Caki2 (cell line): ENCODE data around the gene NEURL4. TPM values are rescaled to one million over a fixed set of nuclear protein-coding genes. Genes with fewer than 3 reads are reported as not detected.

ENCODE experiments used
- DNase-seq: peaks from one replicate; pipeline ENCODE4 v3.0.0-alpha.2; 2015; ENCODE audit warnings: low read depth
- in situ Hi-C: cut with HindIII; loops from 2 replicates; pipeline ENCODE4 v1.10.0; 2016; ENCODE audit warnings: low sequenced_read_pairs, low pct_unique_long_range_greater_than_20kb, mixed read lengths
- total RNA-seq: library from RNA; depleted of rRNA; stranded (reverse); fragments of >200 nt; shearing (Covaris generic); gene quantifications from 2 replicates; pipeline ENCODE4 v1.2.3, GENCODE V29; 2014; ENCODE audit warnings: low replicate concordance

NEURL4 gene
- total RNA-seq, 1 experiment from 2014 or later: 15.0 TPM

DNA sequence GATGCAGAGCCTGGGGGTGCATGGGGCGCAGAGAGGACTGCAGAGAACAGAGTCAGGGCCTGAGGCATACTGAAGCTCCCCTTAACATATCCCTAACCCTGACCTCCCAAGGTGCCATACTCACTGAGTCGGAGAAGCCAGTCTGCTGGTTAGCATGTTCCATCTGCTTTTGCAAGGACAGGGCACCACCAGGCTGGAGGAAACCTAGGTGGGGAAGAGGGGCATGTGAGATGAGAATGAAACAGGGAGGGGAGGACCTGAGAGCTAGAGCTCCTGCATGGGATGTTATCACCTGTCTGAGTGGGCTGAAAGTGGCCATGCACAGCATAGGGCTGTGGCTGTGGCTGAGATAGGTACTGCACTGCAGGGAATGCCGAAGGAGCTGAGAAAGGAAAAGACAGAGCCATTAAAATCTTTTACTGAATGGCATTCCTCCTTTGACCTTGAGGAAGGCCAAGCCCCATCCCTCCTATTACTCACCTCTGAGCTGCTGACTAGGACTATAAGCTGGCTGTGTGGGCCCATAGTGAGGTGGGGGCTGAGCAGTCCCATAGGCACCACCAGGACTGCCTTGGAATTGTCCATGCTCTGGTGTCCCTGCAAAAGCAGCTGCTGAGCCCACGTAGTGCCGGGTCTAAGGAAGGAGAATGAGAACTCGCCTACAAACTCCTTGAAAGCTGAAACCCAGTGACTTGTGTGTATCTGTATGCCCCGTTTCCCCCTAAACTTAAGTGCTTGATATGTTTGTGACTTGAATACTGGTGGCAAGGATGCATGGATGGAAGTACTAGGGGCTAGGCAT is 15.8 kb downstream of the NEURL4 start:
- DNase-seq: no peak
- in situ Hi-C loops: no loop called here

DNA sequence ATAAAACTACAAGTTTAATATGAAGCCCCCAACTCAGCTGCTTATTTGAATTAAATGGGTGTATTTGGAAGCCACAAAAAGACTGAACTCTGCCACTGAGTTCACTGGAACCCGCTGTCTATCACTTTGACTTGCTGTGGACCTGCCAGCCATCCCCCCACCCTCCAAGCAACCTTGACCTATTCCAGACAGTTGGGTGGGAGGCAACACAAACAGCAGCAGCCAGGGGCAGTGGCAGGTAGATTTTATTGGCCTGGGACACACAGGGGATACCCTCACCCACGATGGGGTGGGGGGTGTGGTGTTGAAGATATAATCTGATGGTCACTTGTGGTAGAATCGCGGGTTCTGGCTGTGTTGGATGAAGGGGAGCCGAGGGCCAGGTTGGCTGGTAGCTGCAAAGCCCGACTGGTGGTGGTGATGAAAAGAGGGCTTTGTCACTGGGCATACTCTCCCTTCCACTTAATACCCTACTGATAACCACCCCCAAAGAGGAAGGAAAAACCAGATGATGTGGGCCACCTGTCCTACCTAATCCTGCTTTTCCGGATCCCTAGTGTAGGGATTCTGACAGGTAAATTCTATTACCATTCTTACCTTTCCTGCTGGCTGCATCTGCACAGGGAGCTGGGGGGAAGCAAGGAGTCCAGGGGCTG is 16.6 kb downstream of the NEURL4 start:
- in situ Hi-C loops: no loop called here
- no peak for DNase-seq

DNA sequence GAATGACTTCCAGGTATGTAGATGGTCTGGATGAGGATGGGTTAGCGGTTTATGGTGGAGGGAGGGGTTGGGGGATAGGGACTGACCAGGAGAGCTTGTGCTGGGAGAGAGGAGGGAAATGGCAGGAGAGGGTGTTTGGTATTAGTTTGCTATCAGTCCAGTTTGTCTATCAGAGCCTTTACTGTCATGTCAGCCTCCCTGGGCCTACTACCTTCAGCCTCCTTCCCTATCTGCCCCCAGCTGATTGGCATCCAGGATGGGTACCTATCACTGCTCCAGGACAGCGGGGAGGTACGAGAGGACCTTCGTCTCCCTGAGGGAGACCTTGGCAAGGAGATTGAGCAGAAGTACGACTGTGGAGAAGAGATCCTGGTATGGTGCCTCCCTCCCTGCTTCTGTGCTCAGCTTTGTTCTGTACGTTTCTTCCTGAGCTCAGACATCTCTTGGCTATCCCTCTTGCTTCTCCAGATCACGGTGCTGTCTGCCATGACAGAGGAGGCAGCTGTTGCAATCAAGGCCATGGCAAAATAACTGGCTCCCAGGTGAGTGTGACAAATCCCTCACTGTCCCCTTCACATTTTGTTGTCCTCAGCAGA is 17.9 kb downstream of the NEURL4 start:
- DNase-seq: no peak
- in situ Hi-C loops: no loop called here

- DNase-seq: no peak
- in situ Hi-C loops: no loop called here
Observed at GRCh38 chr17:7309628-7310027, 19.5 kb downstream of the NEURL4 start.

DNA sequence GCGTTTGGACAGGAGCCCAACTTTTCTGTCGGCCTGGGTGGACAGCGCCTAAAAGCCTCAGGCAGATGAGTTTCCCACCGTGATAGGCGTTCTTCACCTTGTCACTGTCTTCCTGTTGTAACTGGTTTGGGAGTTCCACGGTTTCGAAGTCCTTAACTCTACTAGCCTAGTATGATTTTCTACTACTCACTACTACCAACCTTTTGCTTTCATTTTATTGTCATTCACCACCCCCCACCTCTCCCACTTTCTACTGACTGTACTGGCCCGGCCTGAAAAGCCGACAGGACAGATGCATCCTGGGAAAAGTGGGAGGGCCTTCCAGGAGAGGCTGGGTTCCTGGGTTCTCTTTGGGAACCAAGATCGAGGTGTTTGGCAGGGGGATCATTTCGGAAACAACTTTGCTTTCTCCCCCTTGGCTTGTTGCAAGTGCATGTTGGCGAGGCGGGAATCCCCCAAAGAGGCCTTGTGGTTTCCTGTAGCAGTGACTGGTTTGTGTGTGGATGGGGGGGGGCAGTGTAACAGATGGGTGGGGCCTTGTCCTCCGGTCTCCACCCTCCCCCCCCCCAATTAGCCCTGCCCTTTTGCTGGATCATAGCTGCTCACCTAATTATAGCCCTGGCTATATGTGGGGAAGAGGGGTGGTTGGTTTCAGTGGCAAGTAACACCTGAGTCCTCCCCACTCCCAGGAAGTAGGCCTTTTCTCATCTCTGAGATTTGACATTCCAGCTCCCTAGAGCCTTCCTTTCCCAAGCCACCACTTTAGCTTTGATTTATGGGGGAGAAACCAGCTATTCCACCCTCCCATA is 20.3 kb downstream of the NEURL4 start:
- in situ Hi-C loops: no loop called here
- peak; percentile 83 for DNase-seq

DNA sequence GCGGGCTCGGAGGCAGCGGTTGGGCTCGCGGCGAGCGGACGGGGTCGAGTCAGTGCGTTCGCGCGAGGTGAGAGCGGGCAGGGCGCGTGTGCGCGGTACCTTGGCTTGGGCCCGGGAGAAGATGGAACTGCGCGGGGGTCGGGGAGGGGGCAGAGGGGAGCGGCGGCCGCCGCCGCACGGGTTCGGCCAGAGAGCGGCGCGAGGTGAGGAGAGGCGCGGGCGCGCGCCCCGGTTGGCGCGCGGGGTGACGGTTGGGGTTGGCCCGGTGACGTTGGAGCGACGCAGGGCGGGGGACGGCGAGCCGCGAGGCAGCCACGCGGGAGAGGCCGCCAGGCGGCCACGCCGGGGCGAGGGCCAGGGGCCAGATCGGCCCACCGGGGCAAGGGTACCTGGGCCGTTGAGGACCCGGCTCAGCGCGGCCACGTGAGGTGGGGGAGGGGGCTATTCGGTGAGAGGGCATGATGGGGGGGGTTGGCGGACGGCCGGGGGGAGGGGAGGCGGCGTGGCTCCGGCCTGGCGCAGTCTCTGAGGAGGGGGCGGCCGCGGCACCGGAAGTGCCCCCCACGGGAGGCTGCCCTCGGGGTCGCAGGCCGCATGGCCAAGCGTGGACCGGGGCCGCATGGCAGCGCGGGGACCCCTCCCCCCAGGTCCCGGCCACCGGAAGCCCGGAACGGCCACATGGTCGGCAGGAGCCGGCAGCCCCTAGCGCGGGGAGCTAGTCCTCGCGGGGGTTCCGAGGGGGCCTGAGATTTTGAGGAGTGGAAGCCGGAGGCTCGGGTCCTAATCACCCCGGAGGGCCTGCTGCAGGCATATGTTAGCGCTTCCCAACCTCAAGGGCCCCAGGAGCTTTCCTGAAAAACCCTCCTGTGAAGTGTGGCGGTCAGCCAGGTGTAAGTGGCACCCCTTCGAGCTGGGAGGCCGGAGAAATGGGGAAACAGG is 21.2 kb downstream of the NEURL4 start:
- in situ Hi-C loops: no loop called here
- DNase-seq: peak; percentile 16

DNA sequence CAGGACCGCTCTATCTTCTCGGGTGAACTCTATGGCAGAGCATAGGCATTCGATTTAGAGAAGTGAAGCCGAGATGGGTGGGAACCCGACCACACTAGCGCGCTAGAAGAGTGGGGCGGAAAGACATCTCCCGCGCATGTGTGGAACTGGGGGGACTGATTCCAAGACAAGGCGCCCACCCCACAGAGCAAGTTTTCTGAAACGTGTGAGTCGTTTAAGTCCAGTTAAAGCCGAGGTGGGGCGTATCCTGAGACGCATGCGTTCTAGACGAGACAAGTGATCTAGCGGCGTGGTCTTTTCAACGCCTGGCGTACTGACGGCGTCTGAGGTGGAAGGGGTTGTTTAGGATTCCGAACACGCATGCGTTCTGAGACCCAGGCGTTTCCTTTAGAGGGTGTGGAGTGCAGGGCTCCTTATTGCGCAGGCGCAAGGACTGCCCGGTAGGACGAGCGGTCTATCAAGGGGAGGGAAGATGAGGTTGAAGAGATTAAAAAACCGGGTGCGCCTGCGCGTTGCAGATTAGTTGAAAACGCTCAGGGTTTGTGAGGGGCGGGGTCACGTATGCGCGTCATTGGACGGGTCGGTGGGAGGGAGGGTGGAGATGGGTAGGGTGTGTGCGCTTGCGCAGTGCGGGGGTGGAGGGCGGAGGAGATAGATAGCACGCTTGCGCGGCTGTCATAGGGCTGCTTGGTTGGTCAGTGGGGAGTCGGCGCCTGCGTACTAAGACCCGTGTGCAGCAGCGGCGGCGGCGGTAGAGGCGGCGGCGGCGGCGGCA is 22.0 kb downstream of the NEURL4 start, which contains the start of gene EIF5A:
Gene EIF5A, plus strand, starts transcription at position 718 of the 775 bp plus-strand sequence. CDS start 2,008 bp downstream, outside the sequence.
- peak; percentile 99 for DNase-seq
- in situ Hi-C loops: no loop called here

- DNase-seq: no peak
- in situ Hi-C loops: no loop called here
Observed at GRCh38 chr17:7304179-7304578, 25.0 kb downstream of the NEURL4 start.

GRCh38 chr17:7296189-7296861 is 32.8 kb downstream of the NEURL4 start:
- peak; percentile 70 for DNase-seq
- in situ Hi-C loops: no loop called here

GRCh38 chr17:7295230-7296180 is 33.6 kb downstream of the NEURL4 start:
- in situ Hi-C loops: no loop called here

GRCh38 chr17:7294614-7295153 is 34.5 kb downstream of the NEURL4 start, which contains the start of gene YBX2:
TSS of gene YBX2 (minus strand) at chr17:7294639. CDS start at chr17:7294500, 139 bp downstream.
- in situ Hi-C loops: no loop called here
- DNase-seq: peak; percentile 58

More at GRCh38 chr17:7295230-7296180, 33.6 kb downstream of the NEURL4 start:
- no peak for DNase-seq

DNA sequence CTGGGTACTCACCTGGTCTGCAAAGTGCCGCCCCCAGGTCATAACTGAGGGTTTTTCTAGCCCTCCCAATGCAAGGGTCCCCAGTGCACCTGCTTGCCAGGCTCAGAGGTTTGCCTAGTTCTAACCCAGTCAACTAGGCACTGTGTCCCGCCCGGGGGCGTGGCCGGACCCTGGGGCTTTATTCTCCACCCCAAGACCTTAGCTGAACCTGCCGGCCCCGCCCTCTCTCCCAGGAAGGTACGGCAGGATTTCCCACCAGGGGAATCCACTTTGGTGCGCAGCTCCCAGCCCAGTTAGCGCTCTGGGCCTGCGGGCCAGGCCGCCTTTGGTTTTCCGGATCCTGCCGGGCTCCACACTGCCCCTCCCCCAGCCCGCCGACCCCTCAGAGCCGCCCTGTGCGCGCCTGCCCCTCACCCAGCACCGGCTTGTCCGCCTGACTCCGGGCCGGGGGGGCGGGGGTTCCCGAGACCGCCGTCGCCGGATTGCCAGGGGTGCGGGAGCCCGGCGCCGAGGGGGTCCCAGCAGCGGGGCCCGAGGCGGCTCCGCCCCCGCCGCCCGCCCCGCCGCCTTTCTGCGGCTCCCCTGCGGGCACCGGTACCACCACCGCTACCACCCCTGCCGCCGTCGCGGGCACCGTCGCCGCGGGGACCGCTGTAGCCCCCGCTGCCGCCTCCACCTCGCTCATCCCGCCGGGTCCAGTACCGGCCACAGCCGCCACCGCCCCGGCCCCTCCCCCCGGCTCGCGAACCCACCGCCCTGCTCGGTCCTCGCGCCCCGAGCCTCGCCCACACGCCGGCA is 35.1 kb downstream of the NEURL4 start:
- in situ Hi-C loops: no loop called here
- DNase-seq: no peak

GRCh38 chr17:7293159-7293558 is 36.0 kb downstream of the NEURL4 start:
- DNase-seq: no peak
- in situ Hi-C loops: no loop called here

GRCh38 chr17:7292729-7293128 is 36.4 kb downstream of the NEURL4 start:
- no peak for DNase-seq
- in situ Hi-C loops: no loop called here
